ENCODE measurements around the gene SUB1.
"Not testable (repeated sequence)": the region's sequence is repeated elsewhere in the genome, so short reads cannot be mapped to it uniquely, and the experiment has no call there.

Gene SUB1

GRCh38 chr5:32566319-32567111, 18.8 kb upstream of the SUB1 start:
- DNase-seq: no peak

- DNase-seq: no peak
Observed at GRCh38 chr5:32571128-32571527, 14.2 kb upstream of the SUB1 start.

- no peak for DNase-seq
Observed at GRCh38 chr5:32572778-32573480, 12.4 kb upstream of the SUB1 start.

- DNase-seq: not testable (repeated sequence)
Observed at GRCh38 chr5:32573481-32573854, 11.9 kb upstream of the SUB1 start.

- no peak for DNase-seq
Observed at GRCh38 chr5:32574540-32575175, 10.7 kb upstream of the SUB1 start.

- no peak for DNase-seq
Observed at GRCh38 chr5:32578363-32578762, 7.0 kb upstream of the SUB1 start.

GRCh38 chr5:32578764-32579163, 6.6 kb upstream of the SUB1 start:
- DNase-seq: no peak

- no peak for DNase-seq
Observed at GRCh38 chr5:32581010-32581785, 4.2 kb upstream of the SUB1 start.

- peak; percentile 48 for DNase-seq
Observed at GRCh38 chr5:32583582-32584232, 1.6 kb upstream of the SUB1 start.

GRCh38 chr5:32584646-32585045, 711 bp upstream of the SUB1 start:
- DNase-seq: no peak

GRCh38 chr5:32585122-32585445, 273 bp upstream of the SUB1 start:
- no peak for DNase-seq

GRCh38 chr5:32586276-32586599, 881 bp downstream of the SUB1 start:
- DNase-seq: no peak

- no peak for DNase-seq
Observed at GRCh38 chr5:32587067-32587551, 1.8 kb downstream of the SUB1 start.

GRCh38 chr5:32589416-32589815, 4.1 kb downstream of the SUB1 start:
- no peak for DNase-seq

- DNase-seq: peak; percentile 80
Observed at GRCh38 chr5:32589942-32590869, 4.8 kb downstream of the SUB1 start.

- no peak for DNase-seq
Observed at GRCh38 chr5:32595118-32595517, 9.8 kb downstream of the SUB1 start.

- no peak for DNase-seq
Observed at GRCh38 chr5:32597041-32597629, 11.8 kb downstream of the SUB1 start.

- DNase-seq: peak; percentile 33
Observed at GRCh38 chr5:32598260-32598937, 13.0 kb downstream of the SUB1 start.

- no peak for DNase-seq
Observed at GRCh38 chr5:32598997-32599549, 13.7 kb downstream of the SUB1 start.

GRCh38 chr5:32600054-32600622, 14.8 kb downstream of the SUB1 start:
- DNase-seq: no peak

Data from CD4-positive, alpha-beta T cell treated with Interleukin-12 subunit alpha and Interleukin-12 subunit beta, for 1 hour (primary cell).